HCT116 (cell line): ENCODE data around the gene KCTD2. TPM values are rescaled to one million over a fixed set of nuclear protein-coding genes. Genes with fewer than 3 reads are reported as not detected.

Experiments
- ATAC-seq: fragments of 200-7000 bp; cut with Tn5 transposase; 2 replicates; pipeline ENCODE4 v1.9.1; 2020; ENCODE audit warnings: mild to moderate bottlenecking, moderate library complexity
- BruUV-seq: library from RNA; stranded (reverse); fragments of 400-500 nt; replicated peaks from 2 replicates; lab custom pipeline; 2021; lab: Mats Ljungman, UMichigan
- CTCF ChIA-PET: fragments of 300-600 bp; sonication (Branson Sonifier 250); formaldehyde crosslinking; loops from one replicate; lab custom pipeline; 2021; ENCODE audit warnings: antibody characterized with exemption; lab: Charles Lee
- POLR2A ChIA-PET: fragments of 300-600, 350-600 bp; sonication (Branson Sonifier 250); formaldehyde crosslinking; loops from one replicate; lab custom pipeline; 2021; ENCODE audit warnings: antibody characterized with exemption; lab: Charles Lee
- RAD21 ChIA-PET, 2 experiments: fragments of 300-600 bp; sonication (Branson Sonifier 250); formaldehyde crosslinking; loops; one replicate each; lab custom pipeline; 2023; ENCODE audit warnings: low total read pairs in 2 of 2; ENCODE audit not compliant: uncharacterized antibody in 2 of 2, unreplicated experiment in 2 of 2, low non-redundant PET in 1 of 2; lab: Charles Lee
- DNase-seq: peaks from one replicate; pipeline ENCODE4 v3.0.0-alpha.2; 2010; ENCODE audit warnings: low read depth, low spot score
- H2AFZ ChIP-seq: fragments of 200-600 bp; shearing (Covaris generic), sonication (generic); 2 replicates; pipeline ENCODE4 v1.6.1; 2017; ENCODE audit warnings: low read depth, mixed run types, mixed read lengths, antibody characterized with exemption, low read length; ENCODE audit not compliant: poor library complexity, severe bottlenecking
- H3K27ac ChIP-seq: 2 replicates; pipeline ENCODE4 v1.5.1; 2012; ENCODE audit warnings: low read depth, low read length
- H3K27me3 ChIP-seq: fragments of 200-600 bp; sonication (generic); 2 replicates; pipeline ENCODE4 v1.6.1; 2016; ENCODE audit warnings: mixed run types, low read length, mixed read lengths; ENCODE audit not compliant: insufficient read depth
- H3K36me3 ChIP-seq, 2 experiments: fragments of 200-500 bp in 1 of 2; fragments of 200-600 bp in 1 of 2; sonication (Bioruptor generic) in 1 of 2; sonication (generic) in 1 of 2; 2 replicates each; pipeline versions ENCODE4 v1.5.1 to v1.6.1; 2014 to 2016; ENCODE audit warnings: low read length in 2 of 2, inconsistent platforms in 1 of 2, mixed read lengths in 1 of 2, mixed run types in 1 of 2; ENCODE audit not compliant: insufficient read depth in 2 of 2, control insufficient read depth in 1 of 2
- H3K4me1 ChIP-seq, 2 experiments: fragments of 200-600 bp in 1 of 2; sonication (generic) in 1 of 2; 2 replicates each; pipeline versions ENCODE4 v1.5.1 to v1.6.1; 2012 to 2017; ENCODE audit warnings: low read length in 2 of 2, inconsistent platforms in 1 of 2, mild to moderate bottlenecking in 1 of 2, mixed read lengths in 1 of 2, mixed run types in 1 of 2, moderate library complexity in 1 of 2; ENCODE audit not compliant: insufficient read depth in 2 of 2, control insufficient read depth in 1 of 2
- H3K4me2 ChIP-seq: fragments of 200-600 bp; sonication (generic); 2 replicates; pipeline ENCODE4 v1.6.1; 2017; ENCODE audit warnings: mixed run types, low read length, mixed read lengths
- H3K4me3 ChIP-seq, 2 experiments: fragments of 200-600 bp in 1 of 2; sonication (generic) in 1 of 2; replicated peaks in 1 of 2; 2 replicates each; pipeline ENCODE4 v1.5.1; 2011 to 2016; ENCODE audit warnings: low read length in 2 of 2, control low read depth in 1 of 2, low read depth in 1 of 2, mild to moderate bottlenecking in 1 of 2, mixed read lengths in 1 of 2, mixed run types in 1 of 2
- H3K79me2 ChIP-seq: fragments of 200-600 bp; sonication (generic); 2 replicates; pipeline ENCODE4 v1.6.1; 2017; ENCODE audit warnings: mild to moderate bottlenecking, mixed run types, low read length, moderate library complexity, mixed read lengths; ENCODE audit not compliant: insufficient read depth
- H3K9ac ChIP-seq: fragments of 200-600 bp; sonication (generic); 2 replicates; pipeline ENCODE4 v1.6.1; 2016; ENCODE audit warnings: low read length, mixed read lengths
- H3K9me2 ChIP-seq: fragments of 200-600 bp; sonication (generic), shearing (Covaris generic); 2 replicates; pipeline ENCODE4 v1.6.1; 2017; ENCODE audit warnings: mixed run types, mild to moderate bottlenecking, moderate library complexity; ENCODE audit not compliant: insufficient read depth
- H3K9me3 ChIP-seq, 2 experiments: fragments of 200-500 bp in 1 of 2; fragments of 200-600 bp in 1 of 2; sonication (Bioruptor generic) in 1 of 2; sonication (generic) in 1 of 2; 2 replicates each; pipeline ENCODE4 v1.6.1; 2014 to 2017; ENCODE audit warnings: low read length in 2 of 2, mixed read lengths in 2 of 2, inconsistent platforms in 1 of 2, low read depth in 1 of 2, mild to moderate bottlenecking in 1 of 2, mixed run types in 1 of 2, moderate library complexity in 1 of 2; ENCODE audit not compliant: control insufficient read depth in 1 of 2, insufficient read depth in 1 of 2
- H4K20me1 ChIP-seq: fragments of 200-600 bp; sonication (generic), shearing (Covaris generic); 2 replicates; pipeline ENCODE4 v1.6.1; 2017; ENCODE audit warnings: mixed run types, mild to moderate bottlenecking, moderate library complexity; ENCODE audit not compliant: insufficient read depth
- CBX3 ChIP-seq: IDR thresholded peaks from 2 replicates; pipeline ENCODE4 v1.6.1; 2012; ENCODE audit warnings: low read depth
- EZH2 ChIP-seq: fragments of 200-600 bp; sonication (generic); IDR thresholded peaks from 2 replicates; pipeline ENCODE4 v1.6.1; 2017; ENCODE audit warnings: antibody characterized with exemption, mixed run types
- EZH2phosphoT487 ChIP-seq: fragments of 200-600 bp; IDR thresholded peaks from 2 replicates; pipeline ENCODE4 v1.6.1; 2018; ENCODE audit warnings: antibody characterized with exemption, borderline replicate concordance
- RAD21 ChIP-seq: IDR thresholded peaks from 2 replicates; pipeline ENCODE4 v1.6.1; 2012; ENCODE audit warnings: low read depth, mild to moderate bottlenecking
- SIN3A ChIP-seq: IDR thresholded peaks from 2 replicates; pipeline ENCODE4 v1.6.1; 2012; ENCODE audit warnings: low read depth
- SP1 ChIP-seq: IDR thresholded peaks from 2 replicates; pipeline ENCODE4 v1.6.1; 2012; ENCODE audit warnings: low read depth
- YY1 ChIP-seq: IDR thresholded peaks from 2 replicates; pipeline ENCODE4 v1.6.1; 2011; ENCODE audit warnings: low read length, low read depth, moderate library complexity, mild to moderate bottlenecking; ENCODE audit not compliant: insufficient replicate concordance; ENCODE audit errors: extremely low read depth
- ZFX ChIP-seq: fragments of 450-650 bp; IDR thresholded peaks from 2 replicates; pipeline ENCODE4 v1.6.1; 2017
- ZNF274 ChIP-seq: fragments of 200-500 bp; sonication (Bioruptor generic); IDR thresholded peaks from 2 replicates; pipeline ENCODE4 v1.6.1; 2014; ENCODE audit warnings: mild to moderate bottlenecking, low read depth, low read length, inconsistent platforms
- intact Hi-C: fragments of 100-400 bp; cut with micrococcal nuclease; formaldehyde crosslinking; loops from 2 replicates; pipeline ENCODE4 v1.10.0; 2022
- total RNA-seq: library from RNA; stranded (reverse); gene quantifications from one replicate; pipeline ENCODE4 v1.2.1, GENCODE V29; 2021; ENCODE audit not compliant: unreplicated experiment
- TF ChIP-seq, protein P1 (sequence below): IDR thresholded peaks from 2 replicates; pipeline ENCODE4 v1.6.1; 2011; ENCODE audit warnings: mild to moderate bottlenecking, low read length, moderate library complexity; ENCODE audit not compliant: insufficient replicate concordance; ENCODE audit errors: extremely low read depth
- TF ChIP-seq, protein P2 (sequence below), 3 experiments: fragments of 200-600 bp in 1 of 3; sonication (generic) in 1 of 3; IDR thresholded peaks in 2 of 3; conservative IDR thresholded peaks in 1 of 3; 2 replicates each; pipeline ENCODE4 v1.5.1; 2012 to 2017; ENCODE audit warnings: low read depth in 2 of 3, low read length in 2 of 3, antibody characterized with exemption in 1 of 3, borderline replicate concordance in 1 of 3, control low read depth in 1 of 3, mild to moderate bottlenecking in 1 of 3, mixed read lengths in 1 of 3, mixed run types in 1 of 3, moderate library complexity in 1 of 3; ENCODE audit not compliant: insufficient read depth in 1 of 3
- TF ChIP-seq, protein P3 (sequence below): IDR thresholded peaks from 2 replicates; pipeline ENCODE4 v1.6.1; 2012; ENCODE audit warnings: low read depth

Gene KCTD2
- total RNA-seq, 1 experiment from 2014 or later = 23.3 TPM

DNA sequence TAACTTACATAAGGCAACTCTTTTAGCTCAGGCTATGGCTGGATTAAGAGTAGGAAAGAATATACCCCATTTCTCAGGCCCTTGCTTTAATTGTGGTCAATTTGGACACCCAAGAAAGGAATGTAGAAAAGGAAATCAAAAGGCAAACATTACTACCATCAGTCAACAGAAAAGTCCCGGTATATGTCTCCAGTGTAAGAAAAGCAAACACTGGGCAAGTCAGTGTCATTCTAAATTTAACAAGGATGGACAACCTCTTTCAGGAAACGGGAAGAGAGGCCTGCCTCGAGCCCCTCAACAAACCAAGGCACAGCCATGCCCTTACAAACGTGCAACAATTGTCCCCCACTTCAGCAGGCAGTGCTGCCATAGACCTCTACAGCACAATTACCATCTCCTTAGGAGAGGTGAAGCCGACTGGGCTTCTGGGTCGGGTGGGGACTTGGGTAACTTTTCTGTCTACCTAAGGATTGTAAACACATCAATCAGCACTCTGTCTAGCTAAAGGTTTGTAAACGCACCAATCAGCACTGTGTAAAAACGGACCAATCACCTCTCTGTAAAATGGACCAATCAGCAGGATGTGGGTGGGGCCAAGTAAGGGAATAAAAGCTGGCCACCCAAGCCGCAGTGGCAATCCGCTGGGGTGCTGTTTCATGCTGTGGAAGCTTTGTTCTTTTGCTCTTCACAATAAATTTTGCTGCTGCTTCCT lies 22.2 kb upstream of the KCTD2 start:
- no peaks in the 10 kb centered on the region for H4K20me1 ChIP-seq
- H3K4me1 ChIP-seq = no peaks in the 10 kb centered on the region
- RAD21 ChIA-PET = no interaction called here
- POLR2A ChIA-PET = interaction anchor here (1.1 to 1.6 kb wide), 3 partner anchors 8 to 12 kb away, joined by 3 to 5 read pairs (median 4); partner anchors contain the start of gene MRPL58
- no peaks in the 10 kb centered on the region for H3K9me2 ChIP-seq
- no TSS peak for BruUV-seq
- H3K4me3 ChIP-seq = no peak overlapping the region
- H3K9ac ChIP-seq = no peak overlapping the region
- H3K36me3 ChIP-seq = peaks cover 7 to 27% of the 10 kb centered on the region in 2 experiments; a peak in 3 of 4 replicates
- no peak for DNase-seq
- peaks cover 5 to 6% of the 10 kb centered on the region in 2 experiments; a peak in 2 of 4 replicates for H3K9me3 ChIP-seq
- no peaks in the 10 kb centered on the region for H3K79me2 ChIP-seq
- H3K27ac ChIP-seq = no peak overlapping the region
- intact Hi-C loops = no loop called here
- no peak for ATAC-seq
- CTCF ChIA-PET = interaction anchor here (2.5 kb wide), 1 partner anchor 12 kb away, joined by 9 read pairs; the partner anchor contains the start of gene MRPL58
- TF ChIP-seq SP1 = no peak
- no peak for TF ChIP-seq RAD21
- TF ChIP-seq, protein P1, sequence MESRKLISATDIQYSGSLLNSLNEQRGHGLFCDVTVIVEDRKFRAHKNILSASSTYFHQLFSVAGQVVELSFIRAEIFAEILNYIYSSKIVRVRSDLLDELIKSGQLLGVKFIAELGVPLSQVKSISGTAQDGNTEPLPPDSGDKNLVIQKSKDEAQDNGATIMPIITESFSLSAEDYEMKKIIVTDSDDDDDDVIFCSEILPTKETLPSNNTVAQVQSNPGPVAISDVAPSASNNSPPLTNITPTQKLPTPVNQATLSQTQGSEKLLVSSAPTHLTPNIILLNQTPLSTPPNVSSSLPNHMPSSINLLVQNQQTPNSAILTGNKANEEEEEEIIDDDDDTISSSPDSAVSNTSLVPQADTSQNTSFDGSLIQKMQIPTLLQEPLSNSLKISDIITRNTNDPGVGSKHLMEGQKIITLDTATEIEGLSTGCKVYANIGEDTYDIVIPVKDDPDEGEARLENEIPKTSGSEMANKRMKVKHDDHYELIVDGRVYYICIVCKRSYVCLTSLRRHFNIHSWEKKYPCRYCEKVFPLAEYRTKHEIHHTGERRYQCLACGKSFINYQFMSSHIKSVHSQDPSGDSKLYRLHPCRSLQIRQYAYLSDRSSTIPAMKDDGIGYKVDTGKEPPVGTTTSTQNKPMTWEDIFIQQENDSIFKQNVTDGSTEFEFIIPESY = no peak
- TF ChIP-seq SIN3A = no peak
- TF ChIP-seq, protein P2, sequence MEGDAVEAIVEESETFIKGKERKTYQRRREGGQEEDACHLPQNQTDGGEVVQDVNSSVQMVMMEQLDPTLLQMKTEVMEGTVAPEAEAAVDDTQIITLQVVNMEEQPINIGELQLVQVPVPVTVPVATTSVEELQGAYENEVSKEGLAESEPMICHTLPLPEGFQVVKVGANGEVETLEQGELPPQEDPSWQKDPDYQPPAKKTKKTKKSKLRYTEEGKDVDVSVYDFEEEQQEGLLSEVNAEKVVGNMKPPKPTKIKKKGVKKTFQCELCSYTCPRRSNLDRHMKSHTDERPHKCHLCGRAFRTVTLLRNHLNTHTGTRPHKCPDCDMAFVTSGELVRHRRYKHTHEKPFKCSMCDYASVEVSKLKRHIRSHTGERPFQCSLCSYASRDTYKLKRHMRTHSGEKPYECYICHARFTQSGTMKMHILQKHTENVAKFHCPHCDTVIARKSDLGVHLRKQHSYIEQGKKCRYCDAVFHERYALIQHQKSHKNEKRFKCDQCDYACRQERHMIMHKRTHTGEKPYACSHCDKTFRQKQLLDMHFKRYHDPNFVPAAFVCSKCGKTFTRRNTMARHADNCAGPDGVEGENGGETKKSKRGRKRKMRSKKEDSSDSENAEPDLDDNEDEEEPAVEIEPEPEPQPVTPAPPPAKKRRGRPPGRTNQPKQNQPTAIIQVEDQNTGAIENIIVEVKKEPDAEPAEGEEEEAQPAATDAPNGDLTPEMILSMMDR (IDR thresholded peaks at IDR 0.05 in 2 of 3, conservative IDR thresholded peaks at IDR 0.05 in 1 of 3; ENCODE audit: borderline replicate concordance in 1 of 3, insufficient read depth in 1 of 3, low read depth in 2 of 3, low read length in 2 of 3) = no peak
- TF ChIP-seq YY1 = no peak
- TF ChIP-seq ZNF274 = no peak
- TF ChIP-seq EZH2phosphoT487 = no peak
- TF ChIP-seq, protein P3, sequence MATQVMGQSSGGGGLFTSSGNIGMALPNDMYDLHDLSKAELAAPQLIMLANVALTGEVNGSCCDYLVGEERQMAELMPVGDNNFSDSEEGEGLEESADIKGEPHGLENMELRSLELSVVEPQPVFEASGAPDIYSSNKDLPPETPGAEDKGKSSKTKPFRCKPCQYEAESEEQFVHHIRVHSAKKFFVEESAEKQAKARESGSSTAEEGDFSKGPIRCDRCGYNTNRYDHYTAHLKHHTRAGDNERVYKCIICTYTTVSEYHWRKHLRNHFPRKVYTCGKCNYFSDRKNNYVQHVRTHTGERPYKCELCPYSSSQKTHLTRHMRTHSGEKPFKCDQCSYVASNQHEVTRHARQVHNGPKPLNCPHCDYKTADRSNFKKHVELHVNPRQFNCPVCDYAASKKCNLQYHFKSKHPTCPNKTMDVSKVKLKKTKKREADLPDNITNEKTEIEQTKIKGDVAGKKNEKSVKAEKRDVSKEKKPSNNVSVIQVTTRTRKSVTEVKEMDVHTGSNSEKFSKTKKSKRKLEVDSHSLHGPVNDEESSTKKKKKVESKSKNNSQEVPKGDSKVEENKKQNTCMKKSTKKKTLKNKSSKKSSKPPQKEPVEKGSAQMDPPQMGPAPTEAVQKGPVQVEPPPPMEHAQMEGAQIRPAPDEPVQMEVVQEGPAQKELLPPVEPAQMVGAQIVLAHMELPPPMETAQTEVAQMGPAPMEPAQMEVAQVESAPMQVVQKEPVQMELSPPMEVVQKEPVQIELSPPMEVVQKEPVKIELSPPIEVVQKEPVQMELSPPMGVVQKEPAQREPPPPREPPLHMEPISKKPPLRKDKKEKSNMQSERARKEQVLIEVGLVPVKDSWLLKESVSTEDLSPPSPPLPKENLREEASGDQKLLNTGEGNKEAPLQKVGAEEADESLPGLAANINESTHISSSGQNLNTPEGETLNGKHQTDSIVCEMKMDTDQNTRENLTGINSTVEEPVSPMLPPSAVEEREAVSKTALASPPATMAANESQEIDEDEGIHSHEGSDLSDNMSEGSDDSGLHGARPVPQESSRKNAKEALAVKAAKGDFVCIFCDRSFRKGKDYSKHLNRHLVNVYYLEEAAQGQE = no peak
- no peak for TF ChIP-seq EZH2
- no peak for TF ChIP-seq CBX3
- no peak for TF ChIP-seq ZFX
- no peak overlapping the region for H3K4me2 ChIP-seq
- H3K27me3 ChIP-seq = no peaks in the 10 kb centered on the region
- no peak overlapping the region for H2AFZ ChIP-seq
